SK-N-SH treated with all-trans-retinoic acid at 6 μM for 48 hours (cell line): ENCODE results near the gene NHLH2.

Experiments
- ATAC-seq: fragments of 200-7000 bp; cut with Tn5 transposase; 3 replicates; pipeline ENCODE4 v1.9.1; 2020; ENCODE audit warnings: mild to moderate bottlenecking, moderate library complexity
- ARNTL ChIP-seq: fragments of 450-650 bp; formaldehyde crosslinking; IDR thresholded peaks from 2 replicates; pipeline ENCODE4 v1.5.0; 2020; ENCODE audit warnings: low read depth, mild to moderate bottlenecking, moderate library complexity, borderline replicate concordance
- BACH2 ChIP-seq: fragments of 250-450 bp; sonication (Bioruptor Pico); IDR thresholded peaks from 2 replicates; pipeline ENCODE4 v1.9.0; 2021; ENCODE audit warnings: mild to moderate bottlenecking, borderline replicate concordance
- ESRRG ChIP-seq: fragments of 250-450 bp; sonication (Bioruptor Pico); IDR thresholded peaks from 2 replicates; pipeline ENCODE4 v1.6.1; 2021; ENCODE audit warnings: mild to moderate bottlenecking
- GLIS3 ChIP-seq: fragments of 250-450 bp; sonication (Bioruptor Pico); IDR thresholded peaks from 2 replicates; pipeline ENCODE4 v1.5.0; 2020; ENCODE audit warnings: mild to moderate bottlenecking, moderate library complexity
- OSR1 ChIP-seq: fragments of 250-450 bp; sonication (Bioruptor Pico); IDR thresholded peaks from 2 replicates; pipeline ENCODE4 v1.8.0; 2022; ENCODE audit warnings: moderate library complexity, mild to moderate bottlenecking, inconsistent platforms
- PATZ1 ChIP-seq: fragments of 250-450 bp; sonication (Bioruptor Pico); IDR thresholded peaks from 2 replicates; pipeline ENCODE4 v1.8.0; 2020; ENCODE audit warnings: mild to moderate bottlenecking, moderate library complexity, borderline replicate concordance
- PPARA ChIP-seq: fragments of 250-450 bp; sonication (Bioruptor Pico); IDR thresholded peaks from 2 replicates; pipeline ENCODE4 v1.5.0; 2020; ENCODE audit warnings: mild to moderate bottlenecking, borderline replicate concordance
- RARB ChIP-seq: fragments of 250-450 bp; sonication (Bioruptor Pico); IDR thresholded peaks from 2 replicates; pipeline ENCODE4 v1.8.0; 2021; ENCODE audit warnings: mild to moderate bottlenecking, moderate library complexity
- SNAI2 ChIP-seq: fragments of 250-450 bp; sonication (Bioruptor Pico); IDR thresholded peaks from 2 replicates; pipeline ENCODE4 v1.5.0; 2020; ENCODE audit warnings: mild to moderate bottlenecking, moderate library complexity
- TCF4 ChIP-seq: fragments of 250-450 bp; sonication (Bioruptor Pico); IDR thresholded peaks from 2 replicates; pipeline ENCODE4 v1.8.0; 2021; ENCODE audit warnings: mild to moderate bottlenecking, moderate library complexity, borderline replicate concordance
- TOX ChIP-seq: fragments of 250-450 bp; sonication (Bioruptor Pico); IDR thresholded peaks from 2 replicates; pipeline ENCODE4 v1.8.0; 2021; ENCODE audit warnings: mild to moderate bottlenecking, moderate library complexity, borderline replicate concordance
- TSHZ2 ChIP-seq: fragments of 250-450 bp; sonication (Bioruptor Pico); IDR thresholded peaks from 2 replicates; pipeline ENCODE4 v1.5.0; 2020; ENCODE audit warnings: mild to moderate bottlenecking, moderate library complexity
- ZC3H10 ChIP-seq: fragments of 250-450 bp; sonication (Bioruptor Pico); IDR thresholded peaks from 2 replicates; pipeline ENCODE4 v1.5.1; 2021; ENCODE audit warnings: mild to moderate bottlenecking, moderate library complexity
- ZFP3 ChIP-seq: fragments of 250-450 bp; sonication (Bioruptor Pico); IDR thresholded peaks from 2 replicates; pipeline ENCODE4 v1.5.0; 2020; ENCODE audit warnings: mild to moderate bottlenecking, moderate library complexity
- ZFP30 ChIP-seq: fragments of 450-650 bp; formaldehyde crosslinking; IDR thresholded peaks from 2 replicates; pipeline ENCODE4 v1.5.0; 2022; ENCODE audit warnings: mild to moderate bottlenecking, moderate library complexity
- ZNF70 ChIP-seq: fragments of 450-650 bp; formaldehyde crosslinking; IDR thresholded peaks from 2 replicates; pipeline ENCODE4 v1.5.0; 2020; ENCODE audit warnings: mild to moderate bottlenecking, moderate library complexity
- ZNF8 ChIP-seq: fragments of 450-650 bp; formaldehyde crosslinking; IDR thresholded peaks from 2 replicates; pipeline ENCODE4 v1.5.0; 2020; ENCODE audit warnings: mild to moderate bottlenecking, moderate library complexity
- TF ChIP-seq, protein P1 (sequence below): fragments of 250-450 bp; sonication (Bioruptor Pico); IDR thresholded peaks from 2 replicates; pipeline ENCODE4 v1.5.1; 2020; ENCODE audit warnings: low read depth, mild to moderate bottlenecking, moderate library complexity
- TF ChIP-seq, protein P2 (sequence below): fragments of 250-450 bp; sonication (Bioruptor Pico); IDR thresholded peaks from 2 replicates; pipeline ENCODE4 v1.8.0; 2021; ENCODE audit warnings: low read depth, mild to moderate bottlenecking, moderate library complexity, borderline replicate concordance
- TF ChIP-seq, protein P3 (sequence below): fragments of 250-450 bp; sonication (Bioruptor Pico); IDR thresholded peaks from 2 replicates; pipeline ENCODE4 v1.5.1; 2021; ENCODE audit warnings: mild to moderate bottlenecking, moderate library complexity

Gene NHLH2

GRCh38 chr1:115790846-115791245, 50.1 kb downstream of the NHLH2 start:
- no peak for TF ChIP-seq PATZ1 (CRISPR knock-in tag)
- TF ChIP-seq, protein P1, sequence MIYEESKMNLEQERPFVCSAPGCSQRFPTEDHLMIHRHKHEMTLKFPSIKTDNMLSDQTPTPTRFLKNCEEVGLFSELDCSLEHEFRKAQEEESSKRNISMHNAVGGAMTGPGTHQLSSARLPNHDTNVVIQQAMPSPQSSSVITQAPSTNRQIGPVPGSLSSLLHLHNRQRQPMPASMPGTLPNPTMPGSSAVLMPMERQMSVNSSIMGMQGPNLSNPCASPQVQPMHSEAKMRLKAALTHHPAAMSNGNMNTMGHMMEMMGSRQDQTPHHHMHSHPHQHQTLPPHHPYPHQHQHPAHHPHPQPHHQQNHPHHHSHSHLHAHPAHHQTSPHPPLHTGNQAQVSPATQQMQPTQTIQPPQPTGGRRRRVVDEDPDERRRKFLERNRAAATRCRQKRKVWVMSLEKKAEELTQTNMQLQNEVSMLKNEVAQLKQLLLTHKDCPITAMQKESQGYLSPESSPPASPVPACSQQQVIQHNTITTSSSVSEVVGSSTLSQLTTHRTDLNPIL, result no peak
- TF ChIP-seq BACH2 (CRISPR knock-in tag), result no peak
- TF ChIP-seq SNAI2 (CRISPR knock-in tag), result no peak
- TF ChIP-seq ZNF70 (CRISPR knock-in tag), result no peak
- no peak for TF ChIP-seq TSHZ2 (CRISPR knock-in tag)
- no peak for TF ChIP-seq TCF4 (CRISPR knock-in tag)
- TF ChIP-seq, protein P2, sequence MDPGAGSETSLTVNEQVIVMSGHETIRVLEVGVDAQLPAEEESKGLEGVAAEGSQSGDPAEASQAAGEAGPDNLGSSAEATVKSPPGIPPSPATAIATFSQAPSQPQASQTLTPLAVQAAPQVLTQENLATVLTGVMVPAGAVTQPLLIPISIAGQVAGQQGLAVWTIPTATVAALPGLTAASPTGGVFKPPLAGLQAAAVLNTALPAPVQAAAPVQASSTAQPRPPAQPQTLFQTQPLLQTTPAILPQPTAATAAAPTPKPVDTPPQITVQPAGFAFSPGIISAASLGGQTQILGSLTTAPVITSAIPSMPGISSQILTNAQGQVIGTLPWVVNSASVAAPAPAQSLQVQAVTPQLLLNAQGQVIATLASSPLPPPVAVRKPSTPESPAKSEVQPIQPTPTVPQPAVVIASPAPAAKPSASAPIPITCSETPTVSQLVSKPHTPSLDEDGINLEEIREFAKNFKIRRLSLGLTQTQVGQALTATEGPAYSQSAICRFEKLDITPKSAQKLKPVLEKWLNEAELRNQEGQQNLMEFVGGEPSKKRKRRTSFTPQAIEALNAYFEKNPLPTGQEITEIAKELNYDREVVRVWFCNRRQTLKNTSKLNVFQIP (CRISPR knock-in tag), result no peak
- no peak for TF ChIP-seq ZFP30 (CRISPR knock-in tag)
- no peak for TF ChIP-seq GLIS3
- no peak for TF ChIP-seq ESRRG (CRISPR knock-in tag)
- no peak for TF ChIP-seq ZNF8 (CRISPR knock-in tag)
- no peak for TF ChIP-seq TOX (CRISPR knock-in tag)
- ATAC-seq, result no peak

GRCh38 chr1:115790356-115790755, 50.6 kb downstream of the NHLH2 start:
- no peak for ATAC-seq
- no peak for TF ChIP-seq PPARA
- no peak for TF ChIP-seq ZC3H10 (CRISPR knock-in tag)
- TF ChIP-seq, protein P2 (CRISPR knock-in tag), result no peak
- TF ChIP-seq, protein P3, sequence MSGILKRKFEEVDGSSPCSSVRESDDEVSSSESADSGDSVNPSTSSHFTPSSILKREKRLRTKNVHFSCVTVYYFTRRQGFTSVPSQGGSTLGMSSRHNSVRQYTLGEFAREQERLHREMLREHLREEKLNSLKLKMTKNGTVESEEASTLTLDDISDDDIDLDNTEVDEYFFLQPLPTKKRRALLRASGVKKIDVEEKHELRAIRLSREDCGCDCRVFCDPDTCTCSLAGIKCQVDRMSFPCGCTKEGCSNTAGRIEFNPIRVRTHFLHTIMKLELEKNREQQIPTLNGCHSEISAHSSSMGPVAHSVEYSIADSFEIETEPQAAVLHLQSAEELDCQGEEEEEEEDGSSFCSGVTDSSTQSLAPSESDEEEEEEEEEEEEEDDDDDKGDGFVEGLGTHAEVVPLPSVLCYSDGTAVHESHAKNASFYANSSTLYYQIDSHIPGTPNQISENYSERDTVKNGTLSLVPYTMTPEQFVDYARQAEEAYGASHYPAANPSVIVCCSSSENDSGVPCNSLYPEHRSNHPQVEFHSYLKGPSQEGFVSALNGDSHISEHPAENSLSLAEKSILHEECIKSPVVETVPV (CRISPR knock-in tag), result no peak
- TF ChIP-seq TOX (CRISPR knock-in tag), result no peak
- no peak for TF ChIP-seq PATZ1 (CRISPR knock-in tag)
- no peak for TF ChIP-seq OSR1 (CRISPR knock-in tag)
- no peak for TF ChIP-seq RARB
- no peak for TF ChIP-seq GLIS3
- TF ChIP-seq ZFP3 (CRISPR knock-in tag), result no peak
- TF ChIP-seq ARNTL, result no peak
- no peak for TF ChIP-seq ZFP30 (CRISPR knock-in tag)
